K562 (cell line): ENCODE measurements around the gene FBL. TPM values are rescaled to one million over a fixed set of nuclear protein-coding genes. Genes with fewer than 3 reads are reported as not detected.

Experiments used
- BACH1 ChIP-seq: fragments of 200-800 bp; sonication (Bioruptor generic); IDR thresholded peaks from 2 replicates; pipeline ENCODE4 v1.6.1; 2016; ENCODE audit warnings: missing genetic modification characterization, missing compliant biosample characterization
- BCL6 ChIP-seq: fragments of 250-450 bp; sonication (Bioruptor Pico); IDR thresholded peaks from 2 replicates; pipeline ENCODE4 v1.4.0; 2020
- CC2D1A ChIP-seq: fragments of 450-650 bp; IDR thresholded peaks from 2 replicates; pipeline ENCODE4 v1.6.1; 2017; ENCODE audit warnings: mild to moderate bottlenecking
- CHD4 ChIP-seq: fragments of 200-600 bp; sonication (generic); IDR thresholded peaks from 3 replicates; pipeline ENCODE4 v1.6.1; 2012; ENCODE audit warnings: low read depth, mild to moderate bottlenecking, mixed read lengths, low read length, inconsistent platforms; ENCODE audit not compliant: insufficient read depth, insufficient replicate concordance, poor library complexity, severe bottlenecking
- DPF2 ChIP-seq: fragments of 450-650 bp; IDR thresholded peaks from 2 replicates; pipeline ENCODE4 v1.6.1; 2016
- HMG20A ChIP-seq: fragments of 450-650 bp; formaldehyde crosslinking; conservative IDR thresholded peaks from 2 replicates; pipeline ENCODE4 v1.4.0; 2020; ENCODE audit warnings: mild to moderate bottlenecking, mixed read lengths
- HNRNPK ChIP-seq: fragments of 200-400 bp; formaldehyde crosslinking; IDR thresholded peaks from one replicate; pipeline ENCODE4 v1.6.1; 2018; ENCODE audit warnings: mild to moderate bottlenecking, low read depth, low read length; ENCODE audit not compliant: poor library complexity, severe bottlenecking
- HOXB6 ChIP-seq: fragments of 250-450 bp; sonication (Bioruptor Pico); IDR thresholded peaks from 2 replicates; pipeline ENCODE4 v1.5.1; 2022; ENCODE audit warnings: mild to moderate bottlenecking, borderline replicate concordance
- ILF3 ChIP-seq: fragments of 450-650 bp; IDR thresholded peaks from 2 replicates; pipeline ENCODE4 v1.6.1; 2018; ENCODE audit warnings: antibody characterized with exemption, mild to moderate bottlenecking, moderate library complexity, borderline replicate concordance
- KAT7 ChIP-seq: sonication (generic); formaldehyde crosslinking; IDR thresholded peaks from 2 replicates; pipeline ENCODE4 v1.8.0; 2022; ENCODE audit warnings: missing genetic modification reagents, mild to moderate bottlenecking, borderline replicate concordance
- MTA1 ChIP-seq: fragments of 450-650 bp; IDR thresholded peaks from 2 replicates; pipeline ENCODE4 v1.6.1; 2017; ENCODE audit warnings: borderline replicate concordance
- NCOA1 ChIP-seq: fragments of 450-650 bp; IDR thresholded peaks from 2 replicates; pipeline ENCODE4 v1.6.1; 2016; ENCODE audit warnings: low read depth
- NFIC ChIP-seq: fragments of 450-650 bp; IDR thresholded peaks from 2 replicates; pipeline ENCODE4 v1.6.1; 2017; ENCODE audit warnings: mild to moderate bottlenecking, inconsistent platforms
- NUFIP1 ChIP-seq: fragments of 450-650 bp; IDR thresholded peaks from 2 replicates; pipeline ENCODE4 v1.6.1; 2018; ENCODE audit not compliant: partially characterized antibody
- POLR2A ChIP-seq: fragments of 450-650 bp; conservative IDR thresholded peaks from 2 replicates; pipeline ENCODE4 v1.6.1; 2016
- RBM39 ChIP-seq: fragments of 200-400 bp; formaldehyde crosslinking; optimal IDR thresholded peaks from 2 replicates; pipeline ENCODE3; 2018; ENCODE audit warnings: low read depth, low read length
- TRIM24 ChIP-seq, 2 experiments: fragments of 450-650 bp; IDR thresholded peaks; 2 replicates each; pipeline ENCODE4 v1.6.1; 2016
- ZNF146 ChIP-seq: IDR thresholded peaks from one replicate; pipeline ENCODE4 v1.6.1; 2018; ENCODE audit warnings: missing compliant biosample characterization; ENCODE audit not compliant: unreplicated experiment
- ZNF24 ChIP-seq: fragments of 450-650 bp; IDR thresholded peaks from 2 replicates; pipeline ENCODE4 v1.6.1; 2016
- ZNF316 ChIP-seq: fragments of 450-650 bp; IDR thresholded peaks from 2 replicates; pipeline ENCODE4 v1.6.1; 2016
- polyA plus RNA-seq, 8 experiments: library from polyadenylated mRNA; depleted of rRNA in 4 of 8; stranded (reverse) in 5 of 8; unstranded in 3 of 8; fragments of >200 nt; fragmentation: Nextera tagmentation in 2 of 8; fragmentation: Illumina TruSeq in 1 of 8; extraction: Ambion mirVana in 2 of 8; extraction: Trizol in 1 of 8; gene quantifications; 2 replicates each; pipeline versions ENCODE4 v1.2.1 to v1.2.3, GENCODE V29; 2011 to 2014; ENCODE audit warnings: inconsistent platforms in 1 of 8, missing spikeins in 1 of 8
- total RNA-seq, 7 experiments: library from RNA; depleted of rRNA in 6 of 7; stranded (reverse); fragments of >200 nt in 6 of 7; fragmentation: Illumina TruSeq in 2 of 7; extraction: Trizol in 2 of 7; gene quantifications; 2 replicates each; pipeline versions ENCODE4 v1.2.1 to v1.2.3, GENCODE V29; 2011 to 2021; ENCODE audit warnings: low replicate concordance in 1 of 7
- TF ChIP-seq, protein P1 (sequence below): sonication (generic); formaldehyde crosslinking; IDR thresholded peaks from 2 replicates; pipeline ENCODE4 v1.8.0; 2022; ENCODE audit warnings: missing genetic modification reagents, mild to moderate bottlenecking, borderline replicate concordance
- TF ChIP-seq, protein P2 (sequence below), 3 experiments: fragments of 200-800 bp in 1 of 3; fragments of 250-450 bp in 1 of 3; fragments of 450-650 bp in 1 of 3; sonication (Bioruptor Pico) in 1 of 3; sonication (Bioruptor generic) in 1 of 3; formaldehyde crosslinking in 1 of 3; IDR thresholded peaks; 2 replicates each; pipeline versions ENCODE4 v1.6.1 to v1.8.0; 2016 to 2022; ENCODE audit warnings: mild to moderate bottlenecking in 2 of 3, missing genetic modification characterization in 2 of 3, missing compliant biosample characterization in 1 of 3, moderate library complexity in 1 of 3
- TF ChIP-seq, protein P3 (sequence below): IDR thresholded peaks from 2 replicates; pipeline ENCODE4 v1.6.1; 2016; ENCODE audit warnings: missing genetic modification characterization, missing compliant biosample characterization

FBL gene
- total and polyA plus RNA-seq, 9 of the 15 experiments (the other 6 are each of a cell fraction or from before 2014, with no cell fraction given), result 201 to 1,696 (median 696) TPM

DNA sequence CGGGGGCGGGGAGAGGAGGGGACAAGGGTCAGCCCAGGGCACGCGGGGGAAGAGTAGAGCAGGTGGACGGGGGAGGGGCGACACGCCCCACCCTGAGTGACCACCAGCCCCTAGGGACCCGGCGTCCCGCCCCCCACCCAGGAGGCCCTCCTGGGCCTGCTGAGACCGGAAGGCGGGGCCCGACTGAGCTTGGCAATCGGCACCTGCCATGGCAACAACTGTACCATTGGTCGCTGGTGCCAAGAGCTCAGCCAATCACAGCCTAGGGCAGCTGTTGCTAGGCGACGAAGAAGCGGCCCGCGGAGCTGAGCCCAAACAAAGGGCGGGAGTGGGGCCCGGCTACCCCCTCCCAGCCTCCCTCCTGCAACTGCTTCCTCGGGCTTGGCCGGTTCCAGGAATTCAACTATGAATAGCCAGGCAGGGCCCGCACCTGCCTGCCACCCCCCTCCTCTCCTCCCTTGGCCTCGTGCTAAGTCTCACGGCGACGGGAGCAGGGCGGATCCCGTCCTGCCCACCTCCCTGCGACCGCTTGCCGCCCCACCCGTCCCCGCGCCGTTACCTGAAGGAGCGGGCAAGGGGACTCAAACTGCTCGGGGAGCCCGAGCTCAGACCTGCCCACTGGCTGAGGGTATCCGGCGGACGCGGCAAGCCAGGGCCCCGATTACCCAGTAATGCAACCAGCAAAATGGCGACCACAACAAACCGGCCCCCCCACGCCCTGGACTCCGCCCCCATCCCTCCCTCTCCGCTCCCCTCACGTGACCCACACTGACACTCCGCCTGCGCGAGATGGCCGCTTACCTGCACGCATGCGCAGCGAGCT is 12.5 kb downstream of the FBL start, which contains the start of gene DYRK1B (continued):
- TF ChIP-seq CHD4 (no peak), TRIM24 (IDR thresholded peaks at IDR 0.05) (no peak), NFIC (no peak), HNRNPK (no peak), ZNF24 (no peak), CC2D1A (no peak), HMG20A (CRISPR knock-in tag) (no peak), ILF3 (peak; percentile 31; the same call in 1 of the 2 replicates), POLR2A (peak; percentile 88), KAT7 (no peak), RBM39 (no peak), NCOA1 (no peak), ZNF316 (no peak), NUFIP1 (no peak), BACH1 (tag) (no peak), BCL6 (no peak), HOXB6 (CRISPR knock-in tag) (no peak), ZNF146 (no peak), DPF2 (no peak), MTA1 (0 out of 2 replicates have a peak, but pooled peaks have one; percentile 19)
- TF ChIP-seq, protein P1, sequence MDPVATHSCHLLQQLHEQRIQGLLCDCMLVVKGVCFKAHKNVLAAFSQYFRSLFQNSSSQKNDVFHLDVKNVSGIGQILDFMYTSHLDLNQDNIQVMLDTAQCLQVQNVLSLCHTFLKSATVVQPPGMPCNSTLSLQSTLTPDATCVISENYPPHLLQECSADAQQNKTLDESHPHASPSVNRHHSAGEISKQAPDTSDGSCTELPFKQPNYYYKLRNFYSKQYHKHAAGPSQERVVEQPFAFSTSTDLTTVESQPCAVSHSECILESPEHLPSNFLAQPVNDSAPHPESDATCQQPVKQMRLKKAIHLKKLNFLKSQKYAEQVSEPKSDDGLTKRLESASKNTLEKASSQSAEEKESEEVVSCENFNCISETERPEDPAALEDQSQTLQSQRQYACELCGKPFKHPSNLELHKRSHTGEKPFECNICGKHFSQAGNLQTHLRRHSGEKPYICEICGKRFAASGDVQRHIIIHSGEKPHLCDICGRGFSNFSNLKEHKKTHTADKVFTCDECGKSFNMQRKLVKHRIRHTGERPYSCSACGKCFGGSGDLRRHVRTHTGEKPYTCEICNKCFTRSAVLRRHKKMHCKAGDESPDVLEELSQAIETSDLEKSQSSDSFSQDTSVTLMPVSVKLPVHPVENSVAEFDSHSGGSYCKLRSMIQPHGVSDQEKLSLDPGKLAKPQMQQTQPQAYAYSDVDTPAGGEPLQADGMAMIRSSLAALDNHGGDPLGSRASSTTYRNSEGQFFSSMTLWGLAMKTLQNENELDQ (CRISPR knock-in tag), result no peak
- TF ChIP-seq, protein P2, sequence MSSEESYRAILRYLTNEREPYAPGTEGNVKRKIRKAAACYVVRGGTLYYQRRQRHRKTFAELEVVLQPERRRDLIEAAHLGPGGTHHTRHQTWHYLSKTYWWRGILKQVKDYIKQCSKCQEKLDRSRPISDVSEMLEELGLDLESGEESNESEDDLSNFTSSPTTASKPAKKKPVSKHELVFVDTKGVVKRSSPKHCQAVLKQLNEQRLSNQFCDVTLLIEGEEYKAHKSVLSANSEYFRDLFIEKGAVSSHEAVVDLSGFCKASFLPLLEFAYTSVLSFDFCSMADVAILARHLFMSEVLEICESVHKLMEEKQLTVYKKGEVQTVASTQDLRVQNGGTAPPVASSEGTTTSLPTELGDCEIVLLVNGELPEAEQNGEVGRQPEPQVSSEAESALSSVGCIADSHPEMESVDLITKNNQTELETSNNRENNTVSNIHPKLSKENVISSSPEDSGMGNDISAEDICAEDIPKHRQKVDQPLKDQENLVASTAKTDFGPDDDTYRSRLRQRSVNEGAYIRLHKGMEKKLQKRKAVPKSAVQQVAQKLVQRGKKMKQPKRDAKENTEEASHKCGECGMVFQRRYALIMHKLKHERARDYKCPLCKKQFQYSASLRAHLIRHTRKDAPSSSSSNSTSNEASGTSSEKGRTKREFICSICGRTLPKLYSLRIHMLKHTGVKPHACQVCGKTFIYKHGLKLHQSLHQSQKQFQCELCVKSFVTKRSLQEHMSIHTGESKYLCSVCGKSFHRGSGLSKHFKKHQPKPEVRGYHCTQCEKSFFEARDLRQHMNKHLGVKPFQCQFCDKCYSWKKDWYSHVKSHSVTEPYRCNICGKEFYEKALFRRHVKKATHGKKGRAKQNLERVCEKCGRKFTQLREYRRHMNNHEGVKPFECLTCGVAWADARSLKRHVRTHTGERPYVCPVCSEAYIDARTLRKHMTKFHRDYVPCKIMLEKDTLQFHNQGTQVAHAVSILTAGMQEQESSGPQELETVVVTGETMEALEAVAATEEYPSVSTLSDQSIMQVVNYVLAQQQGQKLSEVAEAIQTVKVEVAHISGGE (CRISPR knock-in tag; IDR thresholded peaks at IDR 0.05), result no peak
- TF ChIP-seq, protein P3, sequence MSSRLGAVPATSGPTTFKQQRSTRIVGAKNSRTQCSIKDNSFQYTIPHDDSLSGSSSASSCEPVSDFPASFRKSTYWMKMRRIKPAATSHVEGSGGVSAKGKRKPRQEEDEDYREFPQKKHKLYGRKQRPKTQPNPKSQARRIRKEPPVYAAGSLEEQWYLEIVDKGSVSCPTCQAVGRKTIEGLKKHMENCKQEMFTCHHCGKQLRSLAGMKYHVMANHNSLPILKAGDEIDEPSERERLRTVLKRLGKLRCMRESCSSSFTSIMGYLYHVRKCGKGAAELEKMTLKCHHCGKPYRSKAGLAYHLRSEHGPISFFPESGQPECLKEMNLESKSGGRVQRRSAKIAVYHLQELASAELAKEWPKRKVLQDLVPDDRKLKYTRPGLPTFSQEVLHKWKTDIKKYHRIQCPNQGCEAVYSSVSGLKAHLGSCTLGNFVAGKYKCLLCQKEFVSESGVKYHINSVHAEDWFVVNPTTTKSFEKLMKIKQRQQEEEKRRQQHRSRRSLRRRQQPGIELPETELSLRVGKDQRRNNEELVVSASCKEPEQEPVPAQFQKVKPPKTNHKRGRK, result no peak
